Transverse colon (tissue), 3 donors: ENCODE measurements around the gene ENO2.

Experiments
- CTCF ChIP-seq, 5 experiments: fragments of 200-600 bp in 3 of 5; fragments of 450-650 bp in 2 of 5; sonication (generic) in 3 of 5; IDR thresholded peaks; 1 replicate in 2 of 5; 2 replicates in 3 of 5; pipeline ENCODE4 v1.5.1; 2016 to 2017; ENCODE audit warnings: antibody characterized with exemption in 5 of 5, inconsistent platforms in 3 of 5, mild to moderate bottlenecking in 2 of 5, moderate library complexity in 1 of 5
- EP300 ChIP-seq: sonication (generic); formaldehyde crosslinking; IDR thresholded peaks from one replicate; pipeline ENCODE4 v1.6.1; 2017; ENCODE audit warnings: antibody characterized with exemption, low read depth
- POLR2A ChIP-seq: fragments of 450-650 bp; IDR thresholded peaks from one replicate; pipeline ENCODE4 v1.6.1; 2016; ENCODE audit warnings: antibody characterized with exemption, mild to moderate bottlenecking, moderate library complexity

- TF ChIP-seq POLR2A (no peak), CTCF (IDR thresholded peaks at IDR 0.05) (no peak), EP300 (no peak)
Measured at GRCh38 chr12:6935371-6936193, 21.2 kb downstream of the ENO2 start.
